ENCODE measurements around the gene ELK4.

The ELK4 gene

GRCh38 chr1:205583461-205584130, 48.2 kb downstream of the ELK4 start:
- H3K27me3 ChIP-seq (ENCODE audit: control insufficient read depth in 1 of 2, insufficient read depth in 2 of 2, low read length in 2 of 2), result peaks cover 0 to 5% of the 10 kb centered on the region in 2 donors
- H3K9me3 ChIP-seq (ENCODE audit: low read length), result no peaks in the 10 kb centered on the region
- H3K9ac ChIP-seq (ENCODE audit: low read length), result no peak overlapping the region
- no peaks in the 10 kb centered on the region for H3K36me3 ChIP-seq (ENCODE audit: insufficient read depth, low read length)
- no peak overlapping the region for H3K27ac ChIP-seq (ENCODE audit: low read depth, low read length)
- no peak overlapping the region for H3K4me3 ChIP-seq (ENCODE audit: low read depth in 1 of 2, low read length in 2 of 2)
- no peaks in the 10 kb centered on the region for H3K4me1 ChIP-seq (ENCODE audit: insufficient read depth, low read length)

DNA sequence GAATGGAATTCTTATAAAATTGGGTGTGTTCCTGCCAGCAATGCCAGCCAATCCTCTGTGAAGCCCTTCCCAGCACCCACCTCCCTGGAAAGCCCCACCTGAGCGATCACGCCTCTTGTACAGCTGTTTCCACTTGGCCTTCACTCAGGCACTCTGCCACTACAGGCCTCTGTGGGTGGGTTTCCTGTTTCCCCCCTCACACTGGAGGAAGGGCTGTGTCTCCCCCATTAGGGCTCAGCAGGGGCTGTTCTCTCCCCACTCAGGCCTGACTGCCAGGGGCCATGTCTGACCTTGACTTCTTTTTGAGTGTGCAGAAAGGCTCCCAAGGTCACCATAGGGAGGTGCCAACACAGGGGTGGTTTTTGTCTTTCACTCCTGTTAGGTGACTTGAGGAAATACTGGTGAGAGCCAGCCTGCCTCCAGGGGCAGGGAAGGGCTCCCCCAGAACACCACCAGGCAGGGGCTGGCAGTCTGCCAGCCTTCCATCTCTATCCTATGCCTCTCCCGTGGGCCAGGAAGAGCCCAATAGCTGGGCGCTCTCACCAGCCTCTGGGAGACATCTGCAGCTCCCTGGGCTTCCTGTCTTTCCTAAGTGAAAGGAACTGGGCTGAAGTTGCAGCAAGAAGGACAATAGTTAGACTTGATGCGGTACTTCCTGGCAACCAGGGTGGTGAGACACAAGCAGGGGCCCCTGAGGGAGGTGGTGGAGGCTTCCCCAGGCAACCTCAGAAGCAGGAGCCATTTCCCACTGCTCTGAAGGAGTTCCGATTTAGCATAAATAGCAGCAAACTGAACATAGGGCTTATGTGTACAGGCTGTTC, 49.1 kb downstream of the ELK4 start:
- H3K4me1 ChIP-seq (ENCODE audit: insufficient read depth, low read length), result no peaks in the 10 kb centered on the region
- H3K27me3 ChIP-seq (ENCODE audit: control insufficient read depth in 1 of 2, insufficient read depth in 2 of 2, low read length in 2 of 2), result peaks cover 0 to 5% of the 10 kb centered on the region in 2 donors
- no peak overlapping the region for H3K27ac ChIP-seq (ENCODE audit: low read depth, low read length)
- no peaks in the 10 kb centered on the region for H3K9me3 ChIP-seq (ENCODE audit: low read length)
- no peak overlapping the region for H3K9ac ChIP-seq (ENCODE audit: low read length)
- H3K4me3 ChIP-seq (ENCODE audit: low read depth in 1 of 2, low read length in 2 of 2), result no peak overlapping the region
- H3K36me3 ChIP-seq (ENCODE audit: insufficient read depth, low read length), result no peaks in the 10 kb centered on the region

DNA sequence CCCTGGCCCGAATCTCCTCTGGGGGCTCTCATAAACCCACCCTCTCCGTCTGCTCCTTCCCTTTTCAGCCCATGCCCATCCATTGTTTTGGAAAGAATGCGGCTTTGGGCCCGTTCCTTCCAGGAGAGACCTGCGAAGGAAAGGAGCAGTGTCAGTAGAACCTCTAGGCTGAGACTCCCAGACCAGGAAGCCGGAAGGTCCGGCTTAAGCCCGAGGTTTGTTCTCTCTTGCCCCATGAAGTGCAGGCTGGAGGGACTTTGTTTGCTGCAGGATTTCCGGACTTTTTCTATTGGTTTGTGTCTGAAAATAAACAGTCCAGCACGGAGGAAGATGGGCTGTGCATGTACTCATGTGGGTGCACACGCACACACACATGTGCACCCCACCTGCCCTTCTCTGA, 49.8 kb downstream of the ELK4 start:
- no peak overlapping the region for H3K9ac ChIP-seq (ENCODE audit: low read length)
- H3K4me3 ChIP-seq (ENCODE audit: low read depth in 1 of 2, low read length in 2 of 2), result no peak overlapping the region
- H3K4me1 ChIP-seq (ENCODE audit: insufficient read depth, low read length), result no peaks in the 10 kb centered on the region
- peaks cover 0 to 5% of the 10 kb centered on the region in 2 donors for H3K27me3 ChIP-seq (ENCODE audit: control insufficient read depth in 1 of 2, insufficient read depth in 2 of 2, low read length in 2 of 2)
- H3K36me3 ChIP-seq (ENCODE audit: insufficient read depth, low read length), result no peaks in the 10 kb centered on the region
- no peak overlapping the region for H3K27ac ChIP-seq (ENCODE audit: low read depth, low read length)
- H3K9me3 ChIP-seq (ENCODE audit: low read length), result no peaks in the 10 kb centered on the region

DNA sequence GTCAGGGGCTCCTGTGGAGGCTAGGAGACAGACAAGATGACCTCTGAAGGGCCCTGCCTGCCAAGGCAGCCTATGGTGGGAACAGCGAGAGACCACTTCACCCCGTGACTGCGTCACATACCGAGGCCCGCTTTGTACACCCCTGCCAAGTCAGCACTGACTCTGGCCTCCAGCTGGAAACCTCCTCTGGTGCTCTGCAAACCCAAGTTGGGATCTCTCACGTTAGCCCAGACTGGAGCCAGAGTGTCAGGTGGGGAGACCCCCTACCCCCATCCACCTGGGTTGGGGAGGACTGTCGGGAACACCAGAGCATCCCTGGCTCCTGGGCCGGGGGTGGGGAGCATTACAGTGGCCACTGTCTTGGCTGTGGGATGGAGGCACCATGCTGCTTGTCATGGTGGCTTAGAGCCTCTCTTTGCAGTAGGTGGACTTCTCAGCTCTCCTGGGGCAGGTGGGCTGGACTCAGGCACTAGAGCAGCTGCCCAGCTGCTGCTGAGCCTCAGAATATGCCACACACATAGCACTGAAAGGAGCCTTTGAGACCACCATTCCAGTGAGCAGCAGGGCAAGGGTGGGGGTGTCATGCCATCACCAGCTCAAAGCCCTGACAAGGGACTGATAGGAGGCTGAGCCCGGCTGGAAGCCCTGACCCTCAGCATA, 50.4 kb downstream of the ELK4 start:
- H3K9ac ChIP-seq (ENCODE audit: low read length), result no peak overlapping the region
- no peaks in the 10 kb centered on the region for H3K36me3 ChIP-seq (ENCODE audit: insufficient read depth, low read length)
- H3K4me3 ChIP-seq (ENCODE audit: low read depth in 1 of 2, low read length in 2 of 2), result no peak overlapping the region
- no peaks in the 10 kb centered on the region for H3K4me1 ChIP-seq (ENCODE audit: insufficient read depth, low read length)
- H3K27ac ChIP-seq (ENCODE audit: low read depth, low read length), result no peak overlapping the region
- H3K27me3 ChIP-seq (ENCODE audit: control insufficient read depth in 1 of 2, insufficient read depth in 2 of 2, low read length in 2 of 2), result peaks cover 0 to 5% of the 10 kb centered on the region in 2 donors
- no peaks in the 10 kb centered on the region for H3K9me3 ChIP-seq (ENCODE audit: low read length)

DNA sequence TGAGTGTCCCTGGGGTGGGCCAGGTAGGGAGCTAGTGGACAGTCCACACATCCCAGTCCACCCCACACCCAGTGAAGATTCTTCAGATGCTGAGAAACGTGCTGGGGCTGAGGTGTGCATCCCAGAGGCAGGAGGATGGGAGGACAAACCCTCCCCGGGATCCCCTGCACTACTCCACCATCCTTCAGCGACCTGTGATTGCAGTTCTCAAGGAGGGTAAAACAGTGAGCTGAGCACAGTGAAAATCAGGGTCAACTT, 51.0 kb downstream of the ELK4 start:
- Histone ChIP-seq H3K4me3 (ENCODE audit: low read depth in 1 of 2, low read length in 2 of 2) (no peak overlapping the region), H3K4me1 (ENCODE audit: insufficient read depth, low read length) (no peaks in the 10 kb centered on the region), H3K27me3 (ENCODE audit: control insufficient read depth in 1 of 2, insufficient read depth in 2 of 2, low read length in 2 of 2) (peaks cover 0 to 5% of the 10 kb centered on the region in 2 donors), H3K36me3 (ENCODE audit: insufficient read depth, low read length) (no peaks in the 10 kb centered on the region), H3K27ac (ENCODE audit: low read depth, low read length) (no peak overlapping the region), H3K9me3 (ENCODE audit: low read length) (no peaks in the 10 kb centered on the region), H3K9ac (ENCODE audit: low read length) (no peak overlapping the region)

GRCh38 chr1:205580140-205580922, 51.5 kb downstream of the ELK4 start:
- peaks cover 0 to 5% of the 10 kb centered on the region in 2 donors for H3K27me3 ChIP-seq (ENCODE audit: control insufficient read depth in 1 of 2, insufficient read depth in 2 of 2, low read length in 2 of 2)
- no peaks in the 10 kb centered on the region for H3K9me3 ChIP-seq (ENCODE audit: low read length)
- no peaks in the 10 kb centered on the region for H3K36me3 ChIP-seq (ENCODE audit: insufficient read depth, low read length)
- H3K9ac ChIP-seq (ENCODE audit: low read length), result no peak overlapping the region
- H3K27ac ChIP-seq (ENCODE audit: low read depth, low read length), result no peak overlapping the region
- H3K4me1 ChIP-seq (ENCODE audit: insufficient read depth, low read length), result no peaks in the 10 kb centered on the region
- H3K4me3 ChIP-seq (ENCODE audit: low read depth in 1 of 2, low read length in 2 of 2), result no peak overlapping the region

DNA sequence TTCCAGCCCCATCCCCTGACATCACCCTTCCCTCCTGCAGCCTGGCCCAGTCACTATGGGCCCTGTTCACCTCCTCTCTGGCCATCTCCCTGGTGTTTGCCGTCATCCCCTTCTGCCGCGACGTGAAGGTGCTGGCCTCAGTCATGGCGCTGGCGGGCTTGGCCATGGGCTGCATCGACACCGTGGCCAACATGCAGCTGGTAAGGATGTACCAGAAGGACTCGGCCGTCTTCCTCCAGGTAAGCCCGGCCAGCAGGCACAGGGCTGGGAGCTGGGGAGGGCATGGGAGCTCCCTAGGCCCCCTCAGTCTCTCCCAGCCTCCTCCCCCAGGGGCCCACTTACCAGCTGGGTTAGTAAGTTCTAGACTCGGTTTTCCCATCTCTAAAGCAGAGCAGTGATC, 52.1 kb downstream of the ELK4 start:
- Histone ChIP-seq H3K9ac (ENCODE audit: low read length) (no peak overlapping the region), H3K27ac (ENCODE audit: low read depth, low read length) (no peak overlapping the region), H3K27me3 (ENCODE audit: control insufficient read depth in 1 of 2, insufficient read depth in 2 of 2, low read length in 2 of 2) (peaks cover 0 to 5% of the 10 kb centered on the region in 2 donors), H3K4me3 (ENCODE audit: low read depth in 1 of 2, low read length in 2 of 2) (no peak overlapping the region), H3K9me3 (ENCODE audit: low read length) (no peaks in the 10 kb centered on the region), H3K36me3 (ENCODE audit: insufficient read depth, low read length) (no peaks in the 10 kb centered on the region), H3K4me1 (ENCODE audit: insufficient read depth, low read length) (no peaks in the 10 kb centered on the region)

GRCh38 chr1:205578780-205579571, 52.8 kb downstream of the ELK4 start:
- peaks cover 0 to 5% of the 10 kb centered on the region in 2 donors for H3K27me3 ChIP-seq (ENCODE audit: control insufficient read depth in 1 of 2, insufficient read depth in 2 of 2, low read length in 2 of 2)

DNA sequence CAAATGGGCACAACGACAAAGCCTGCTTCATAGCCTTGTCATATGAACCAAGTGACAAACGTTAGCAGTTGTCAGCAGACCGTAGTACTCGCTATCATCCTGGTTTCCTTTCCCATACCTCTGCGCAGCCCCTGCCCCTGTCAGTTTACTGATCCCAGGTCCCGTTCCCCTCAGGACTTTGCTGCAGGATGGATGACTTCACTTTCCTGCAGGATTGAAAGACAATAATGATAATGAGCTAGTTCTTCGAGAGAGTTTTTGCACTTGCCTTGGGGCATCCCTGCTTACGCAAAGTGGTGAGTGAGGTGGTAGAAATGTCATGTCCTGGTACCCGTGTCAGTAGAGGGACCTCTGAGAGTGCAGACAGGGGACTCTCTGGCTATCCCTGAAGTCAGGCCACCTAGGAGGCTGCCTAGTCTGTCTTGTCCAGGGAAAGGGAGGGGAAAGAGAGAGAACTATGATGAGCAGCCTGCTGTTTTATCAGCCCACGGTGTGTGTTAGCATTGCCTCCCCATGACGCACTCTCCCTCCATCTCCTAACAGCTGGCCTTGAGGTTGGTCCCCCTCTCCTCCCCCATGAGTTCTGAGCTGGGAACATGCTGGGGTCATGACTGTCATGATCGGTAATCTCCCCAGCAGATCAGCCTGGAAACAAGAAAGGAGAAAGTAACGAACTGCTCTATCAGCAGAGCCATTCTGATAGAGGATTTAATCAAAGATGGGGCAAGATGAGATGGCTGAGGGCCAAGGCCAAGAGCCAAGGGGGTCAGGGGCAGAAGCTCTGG, 53.7 kb downstream of the ELK4 start:
- H3K27ac ChIP-seq (ENCODE audit: low read depth, low read length), result no peak overlapping the region
- no peak overlapping the region for H3K9ac ChIP-seq (ENCODE audit: low read length)
- no peaks in the 10 kb centered on the region for H3K9me3 ChIP-seq (ENCODE audit: low read length)
- H3K4me1 ChIP-seq (ENCODE audit: insufficient read depth, low read length), result no peaks in the 10 kb centered on the region
- H3K4me3 ChIP-seq (ENCODE audit: low read depth in 1 of 2, low read length in 2 of 2), result no peak overlapping the region
- H3K36me3 ChIP-seq (ENCODE audit: insufficient read depth, low read length), result no peaks in the 10 kb centered on the region
- H3K27me3 ChIP-seq (ENCODE audit: control insufficient read depth in 1 of 2, insufficient read depth in 2 of 2, low read length in 2 of 2), result peaks cover 0 to 5% of the 10 kb centered on the region in 2 donors

More at GRCh38 chr1:205578780-205579571, 52.8 kb downstream of the ELK4 start:
- Histone ChIP-seq H3K9ac (ENCODE audit: low read length) (no peak overlapping the region), H3K9me3 (ENCODE audit: low read length) (no peaks in the 10 kb centered on the region), H3K27ac (ENCODE audit: low read depth, low read length) (no peak overlapping the region), H3K4me1 (ENCODE audit: insufficient read depth, low read length) (no peaks in the 10 kb centered on the region), H3K4me3 (ENCODE audit: low read depth in 1 of 2, low read length in 2 of 2) (no peak overlapping the region), H3K36me3 (ENCODE audit: insufficient read depth, low read length) (no peaks in the 10 kb centered on the region)

Data from muscle layer of colon (tissue), 2 donors.